GM19463 (cell line): ENCODE results near the gene TMPRSS4.

Source experiments
- ATAC-seq: cut with Tn5 transposase; IDR thresholded peaks from one replicate; pipeline ENCODE4 v1.9.1; 2021; ENCODE audit warnings: mild to moderate bottlenecking, moderate library complexity; ENCODE audit not compliant: unreplicated experiment

TMPRSS4 gene, protein sequence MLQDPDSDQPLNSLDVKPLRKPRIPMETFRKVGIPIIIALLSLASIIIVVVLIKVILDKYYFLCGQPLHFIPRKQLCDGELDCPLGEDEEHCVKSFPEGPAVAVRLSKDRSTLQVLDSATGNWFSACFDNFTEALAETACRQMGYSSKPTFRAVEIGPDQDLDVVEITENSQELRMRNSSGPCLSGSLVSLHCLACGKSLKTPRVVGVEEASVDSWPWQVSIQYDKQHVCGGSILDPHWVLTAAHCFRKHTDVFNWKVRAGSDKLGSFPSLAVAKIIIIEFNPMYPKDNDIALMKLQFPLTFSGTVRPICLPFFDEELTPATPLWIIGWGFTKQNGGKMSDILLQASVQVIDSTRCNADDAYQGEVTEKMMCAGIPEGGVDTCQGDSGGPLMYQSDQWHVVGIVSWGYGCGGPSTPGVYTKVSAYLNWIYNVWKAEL

DNA sequence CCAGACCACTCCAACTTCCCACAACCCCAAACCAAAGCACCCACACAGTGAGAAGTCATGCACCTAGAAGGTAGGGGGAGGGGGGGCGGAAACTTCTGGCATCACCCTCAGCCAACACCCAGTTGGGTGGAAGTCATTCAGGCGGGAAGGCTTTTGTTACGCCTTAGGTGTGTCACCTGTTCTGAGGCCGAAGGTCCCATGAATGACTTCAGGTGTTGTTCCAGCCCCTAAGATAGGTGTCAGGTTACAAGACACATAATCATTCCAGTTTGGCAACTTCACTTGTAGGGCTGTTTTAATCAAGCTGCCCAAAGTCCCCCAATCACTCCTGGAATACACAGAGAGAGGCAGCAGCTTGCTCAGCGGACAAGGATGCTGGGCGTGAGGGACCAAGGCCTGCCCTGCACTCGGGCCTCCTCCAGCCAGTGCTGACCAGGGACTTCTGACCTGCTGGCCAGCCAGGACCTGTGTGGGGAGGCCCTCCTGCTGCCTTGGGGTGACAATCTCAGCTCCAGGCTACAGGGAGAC is at the start of gene TMPRSS4:
Gene TMPRSS4 (plus strand): TSS at position 325 of the 528 bp plus-strand sequence. CDS start 225 bp downstream, outside the sequence.
- no peak for ATAC-seq

DNA sequence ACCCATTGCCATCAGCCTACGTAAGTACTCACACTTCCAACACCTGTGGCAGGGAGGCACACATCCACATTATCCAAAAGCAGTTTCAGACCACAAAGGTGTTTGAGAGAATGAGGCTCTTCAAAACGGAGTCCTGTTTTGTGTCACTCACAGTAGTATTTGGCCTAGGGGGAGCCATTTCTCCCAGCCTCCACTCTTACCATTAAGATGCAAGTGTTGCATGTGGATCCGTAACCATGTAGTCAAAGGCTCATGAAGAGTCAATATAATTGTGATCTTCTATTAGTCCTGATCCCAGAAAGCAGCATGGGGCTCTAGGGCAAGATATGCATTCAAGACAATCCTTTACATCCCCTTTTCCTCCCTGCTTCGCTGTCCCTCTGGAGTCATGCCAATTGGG is 49.2 kb upstream of the TMPRSS4 start:
- ATAC-seq = no peak

DNA sequence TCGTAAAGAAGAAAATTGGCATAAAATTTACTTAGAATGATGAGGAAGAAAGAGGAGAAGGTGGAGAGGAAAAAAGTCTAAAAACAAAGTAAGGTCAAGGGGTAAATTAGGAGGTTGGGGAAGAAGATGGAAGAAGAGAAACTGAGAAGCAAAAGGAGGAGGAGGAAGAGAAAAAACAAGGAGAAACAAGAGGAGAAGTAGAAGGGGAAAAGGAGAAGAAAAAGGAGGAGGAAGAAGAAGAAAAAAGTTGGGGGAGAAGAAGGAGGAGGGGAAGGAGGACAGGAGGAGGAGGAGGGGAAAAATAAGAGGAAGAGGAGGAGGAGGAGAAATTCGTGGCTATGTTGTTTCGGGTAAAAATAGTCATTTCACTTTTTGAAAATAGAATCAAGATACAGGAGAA is 48.3 kb upstream of the TMPRSS4 start:
- ATAC-seq = no peak

- ATAC-seq = no peak
These were observed 43.4 kb upstream of the TMPRSS4 start for GRCh38 chr11:118033443-118033842.

DNA sequence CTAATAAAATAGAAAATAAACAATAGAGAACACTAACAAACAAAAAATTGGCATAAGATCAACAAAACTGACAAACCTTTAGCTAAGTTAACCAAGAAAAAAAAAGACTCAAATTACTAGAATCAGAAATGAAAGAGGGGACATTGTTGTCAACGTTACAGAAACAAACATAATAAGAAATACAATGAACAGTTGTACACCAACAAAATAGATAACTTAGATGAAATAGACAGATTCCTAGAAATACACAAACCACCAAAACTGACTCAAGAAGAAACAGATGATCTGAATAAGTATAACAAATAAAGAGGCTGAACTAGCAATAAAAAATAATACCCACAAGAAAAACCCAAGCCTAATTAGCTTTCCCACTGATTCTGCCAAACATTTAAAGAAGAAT is 34.7 kb upstream of the TMPRSS4 start:
- ATAC-seq = no peak

GRCh38 chr11:118042796-118043195 is 34.1 kb upstream of the TMPRSS4 start:
- no peak for ATAC-seq

DNA sequence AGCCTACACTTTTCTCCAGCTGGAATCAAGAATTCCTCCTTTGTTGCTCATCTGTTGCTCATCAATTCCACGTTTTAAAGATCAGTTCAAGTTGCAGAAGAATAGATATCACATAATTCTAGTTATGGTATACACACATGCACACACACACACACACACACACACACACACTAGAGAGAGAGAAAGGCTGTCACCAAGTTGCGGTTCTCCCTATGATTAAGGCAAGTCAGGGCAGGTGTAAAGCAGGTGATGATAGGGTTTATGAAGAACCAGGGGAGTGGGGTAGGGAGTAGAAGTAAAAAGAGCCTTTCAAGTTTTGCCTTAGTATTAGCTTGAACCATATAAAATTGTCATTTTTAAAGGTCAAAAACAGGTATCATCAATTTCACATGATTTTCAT is 31.7 kb upstream of the TMPRSS4 start:
- ATAC-seq = no peak

DNA sequence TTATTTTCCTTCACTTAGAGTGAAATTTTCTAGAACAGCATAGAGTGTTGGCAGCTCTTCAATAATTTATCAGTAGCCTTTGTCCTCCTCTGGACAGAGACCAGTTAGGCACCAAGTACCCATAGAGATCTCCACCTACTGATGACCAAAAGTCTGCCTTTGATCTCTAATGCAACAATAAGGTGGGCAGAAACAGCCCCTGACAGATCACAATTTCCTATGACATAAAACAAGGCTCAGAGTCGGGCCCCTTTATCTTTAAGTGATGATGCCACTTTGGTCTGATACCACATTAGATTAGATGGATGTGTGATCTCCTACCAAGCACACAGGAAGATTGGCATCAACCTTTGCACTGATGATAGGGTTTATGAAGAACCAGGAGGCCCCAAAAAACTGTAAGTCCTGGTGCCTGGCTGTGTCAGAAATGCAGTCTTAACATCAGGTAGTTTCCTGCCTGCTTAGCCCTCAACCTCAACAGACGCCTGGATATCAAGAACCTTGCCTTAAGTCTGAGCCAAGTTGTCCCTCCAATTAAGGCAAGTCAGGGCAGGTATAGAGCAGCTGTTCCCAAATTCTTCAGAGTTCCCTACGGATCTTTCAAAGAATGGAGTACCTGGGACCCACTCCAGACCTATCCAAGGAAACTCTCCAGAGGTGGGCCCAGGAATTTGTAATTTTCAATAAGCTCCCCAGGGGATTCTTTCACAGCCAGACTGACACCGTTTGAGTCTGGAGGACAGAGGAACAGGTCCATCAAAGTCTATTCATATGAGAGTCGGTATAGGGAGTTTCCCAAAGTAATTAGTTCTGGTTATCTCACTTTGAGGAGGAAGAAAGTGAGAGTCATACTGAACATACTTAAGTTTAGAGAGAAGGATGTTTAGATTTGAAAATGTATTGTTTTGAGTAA is 30.6 kb upstream of the TMPRSS4 start:
- ATAC-seq = no peak

DNA sequence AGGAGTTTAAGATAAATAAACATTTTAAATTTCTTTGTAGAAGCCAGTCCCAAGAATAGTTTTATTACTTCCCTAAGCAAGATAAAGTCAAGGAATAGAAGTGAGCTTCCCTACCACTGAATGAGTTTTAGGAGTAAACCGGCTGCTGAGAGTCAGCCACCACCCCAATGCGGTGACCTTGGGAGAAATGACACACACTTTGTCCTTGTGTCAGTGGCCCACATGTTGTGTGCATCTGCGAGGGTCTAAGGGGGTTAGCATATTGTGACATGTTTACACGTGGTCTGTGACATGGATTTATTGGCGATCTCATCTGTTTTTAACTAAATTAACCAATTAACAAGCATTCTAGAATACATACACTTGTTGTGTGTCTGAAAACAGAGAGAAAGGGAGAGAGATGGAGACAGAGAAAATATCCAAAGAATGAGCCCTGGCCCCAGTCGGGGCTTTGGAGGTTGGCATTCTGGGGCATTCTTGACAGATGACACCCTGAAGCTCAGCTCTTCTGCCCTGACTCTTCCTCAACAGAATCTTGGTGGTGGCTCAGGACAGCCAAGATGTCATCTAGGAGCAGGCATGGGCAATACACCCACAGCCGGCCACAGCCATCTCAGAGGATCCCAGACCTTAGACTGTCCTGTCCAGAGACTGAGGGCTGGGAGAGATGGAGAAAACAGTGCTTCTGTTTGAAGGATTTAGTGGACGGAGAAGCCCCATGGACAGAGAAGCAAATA is 29.7 kb upstream of the TMPRSS4 start:
- ATAC-seq = no peak

GRCh38 chr11:118047749-118048148 is 29.1 kb upstream of the TMPRSS4 start:
- no peak for ATAC-seq

- no peak for ATAC-seq
These were observed 28.2 kb upstream of the TMPRSS4 start for GRCh38 chr11:118048472-118049370.

GRCh38 chr11:118049771-118050170 is 27.1 kb upstream of the TMPRSS4 start:
- no peak for ATAC-seq

DNA sequence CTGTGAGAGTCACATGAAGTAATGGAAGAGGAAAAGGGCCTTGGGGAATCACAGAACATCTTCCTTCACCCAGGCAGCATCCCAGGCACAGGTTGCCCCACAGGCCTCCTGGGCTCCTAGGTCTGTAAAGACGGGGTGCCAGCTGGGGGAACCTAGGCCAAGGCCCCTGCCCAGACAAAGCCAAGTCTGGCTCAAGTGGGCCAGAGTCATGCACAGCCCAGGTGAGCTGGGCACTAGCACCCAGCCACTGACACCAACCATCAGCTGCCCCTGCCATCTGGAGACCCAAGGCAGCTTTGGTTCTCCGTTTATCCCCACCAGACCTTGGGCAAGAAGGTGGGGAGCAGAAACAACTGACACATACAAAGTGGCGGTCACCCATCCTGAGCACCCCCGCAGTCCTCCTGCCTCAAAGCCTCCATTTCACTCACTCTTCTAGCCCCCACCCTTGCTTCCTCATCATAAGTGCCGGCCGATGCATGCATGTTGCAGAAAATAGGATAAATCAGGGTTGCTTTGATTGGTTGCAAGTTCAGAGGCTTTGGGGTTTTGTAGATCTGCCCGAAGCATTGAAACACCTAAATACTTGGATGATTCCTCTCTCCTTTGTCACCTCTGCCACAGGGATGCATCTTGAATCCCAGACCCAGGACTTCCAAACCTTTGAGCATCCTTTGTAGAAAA is 26.5 kb upstream of the TMPRSS4 start:
- no peak for ATAC-seq

GRCh38 chr11:118051136-118051610 is 25.7 kb upstream of the TMPRSS4 start:
- ATAC-seq = no peak

GRCh38 chr11:118051611-118052461 is 25.0 kb upstream of the TMPRSS4 start:
- peak; percentile 65 for ATAC-seq

DNA sequence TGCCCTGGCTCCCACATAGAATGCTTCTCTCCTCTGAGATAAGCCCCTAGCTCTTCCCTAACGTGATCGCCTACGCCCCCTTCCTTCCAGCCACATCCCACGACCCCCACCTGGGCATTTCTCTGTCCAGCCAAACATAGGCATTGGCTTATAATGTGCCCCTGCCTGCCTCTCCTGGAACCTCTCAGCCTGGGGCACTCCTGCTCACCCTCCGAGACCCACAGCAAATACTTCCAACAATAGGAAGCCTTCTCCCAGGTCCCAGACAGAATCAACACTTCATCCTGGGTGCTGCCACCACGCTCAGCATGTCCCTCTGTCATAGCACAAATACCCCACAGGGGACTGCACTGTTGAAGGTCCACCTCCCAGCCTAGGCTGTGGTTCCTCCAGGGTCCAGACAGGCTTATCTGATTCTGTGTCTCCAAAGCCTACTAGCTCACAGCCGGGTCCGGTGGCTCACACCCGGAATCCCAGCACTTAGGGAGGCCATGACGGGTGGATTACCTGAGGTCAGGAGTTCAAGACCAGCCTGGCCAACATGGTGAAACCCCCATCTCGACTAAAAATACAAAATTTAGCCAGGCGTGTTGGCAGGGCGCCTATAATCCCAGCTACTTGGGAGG is 24.2 kb upstream of the TMPRSS4 start:
- no peak for ATAC-seq

DNA sequence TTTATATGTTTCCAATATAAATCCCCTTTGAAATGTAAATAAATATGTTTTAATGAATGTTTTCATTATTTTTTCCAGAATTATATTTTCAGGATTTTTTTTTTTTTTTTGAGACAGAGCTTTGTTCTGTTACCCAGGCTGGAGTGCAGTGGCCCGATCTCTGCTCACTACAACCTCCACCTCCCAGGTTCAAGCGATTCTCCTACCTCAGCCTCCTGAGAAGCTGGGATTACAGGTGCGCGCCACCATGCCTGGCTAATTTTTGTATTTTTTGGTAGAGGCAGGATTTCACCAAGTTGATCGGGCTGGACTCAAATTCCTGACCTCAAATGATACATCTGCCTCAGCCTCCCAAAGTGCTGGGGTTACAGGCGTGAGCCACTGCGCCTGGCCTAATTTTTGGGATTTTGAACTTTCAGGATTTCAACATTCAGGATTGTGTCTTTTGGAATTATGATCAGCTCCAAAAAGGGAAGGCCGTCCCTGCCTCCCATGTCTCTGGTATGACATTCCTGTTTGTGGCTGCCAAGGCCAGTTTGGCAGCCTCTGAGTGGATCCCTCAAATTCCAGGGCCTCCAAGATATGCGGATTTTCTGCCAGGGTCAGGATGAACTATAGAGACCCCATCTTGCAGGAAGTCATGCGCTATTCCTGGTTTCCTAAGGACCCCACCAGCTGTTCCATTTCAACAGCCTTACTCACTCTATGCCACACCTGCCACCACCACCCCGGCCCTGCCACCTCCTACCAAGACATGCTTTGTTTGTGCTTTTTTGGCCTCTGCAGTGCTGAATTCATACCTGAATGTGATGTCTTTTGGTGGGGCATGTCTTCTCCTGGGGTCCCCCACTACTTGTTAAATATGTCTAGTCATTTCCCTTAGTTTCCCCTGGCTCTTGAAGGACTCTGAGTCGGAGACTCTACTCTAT is 21.9 kb upstream of the TMPRSS4 start:
- ATAC-seq = no peak
